OCI-LY7 (cell line): ENCODE data around the gene USP43. TPM values are rescaled to one million over a fixed set of nuclear protein-coding genes. Genes with fewer than 3 reads are reported as not detected.
"Not testable (repeated sequence)": the region's sequence is repeated elsewhere in the genome, so short reads cannot be mapped to it uniquely, and the experiment has no call there.

ENCODE experiments used
- BruUV-seq: library from RNA; stranded (reverse); fragments of 400-500 nt; replicated peaks from 2 replicates; lab custom pipeline; 2021; lab: Mats Ljungman, UMichigan
- CTCF ChIA-PET: fragments of 300-600 bp; sonication (Branson Sonifier 250); formaldehyde crosslinking; loops from one replicate; lab custom pipeline; 2022; ENCODE audit warnings: antibody characterized with exemption; ENCODE audit not compliant: unreplicated experiment; lab: Charles Lee
- POLR2A ChIA-PET: fragments of 300-600 bp; sonication (Branson Sonifier 250); formaldehyde crosslinking; loops from one replicate; lab custom pipeline; 2022; ENCODE audit warnings: antibody characterized with exemption; lab: Charles Lee
- DNase-seq: peaks from one replicate; pipeline ENCODE4 v3.0.0-alpha.2; 2015; ENCODE audit warnings: low spot score
- H2AFZ ChIP-seq: fragments of 200-600 bp; sonication (generic), shearing (Covaris generic); 2 replicates; pipeline ENCODE4 v1.6.1; 2014; ENCODE audit warnings: mild to moderate bottlenecking, antibody characterized with exemption, low read length, moderate library complexity
- H3K27ac ChIP-seq: fragments of 200-600 bp; sonication (generic); 2 replicates; pipeline ENCODE4 v1.5.1; 2014; ENCODE audit warnings: mixed run types, low read depth, mild to moderate bottlenecking, moderate library complexity, low read length, inconsistent platforms; ENCODE audit not compliant: poor library complexity, severe bottlenecking
- H3K36me3 ChIP-seq: fragments of 200-600 bp; sonication (generic); 2 replicates; pipeline ENCODE4 v1.6.1; 2014; ENCODE audit warnings: mild to moderate bottlenecking, antibody characterized with exemption, low read length, moderate library complexity, mixed read lengths; ENCODE audit not compliant: insufficient read depth
- H3K4me1 ChIP-seq: fragments of 200-600 bp; sonication (generic); 2 replicates; pipeline ENCODE4 v1.5.1; 2014; ENCODE audit warnings: mild to moderate bottlenecking, low read length; ENCODE audit not compliant: insufficient read depth, poor library complexity, severe bottlenecking
- H3K4me2 ChIP-seq: fragments of 200-600 bp; sonication (generic); 2 replicates; pipeline ENCODE4 v1.6.1; 2014; ENCODE audit warnings: mild to moderate bottlenecking, low read length
- H3K4me3 ChIP-seq: fragments of 200-600 bp; sonication (generic); 2 replicates; pipeline ENCODE4 v1.5.1; 2014; ENCODE audit warnings: mild to moderate bottlenecking, low read depth, low read length; ENCODE audit not compliant: poor library complexity, severe bottlenecking
- H3K79me2 ChIP-seq: fragments of 200-600 bp; sonication (generic); 2 replicates; pipeline ENCODE4 v1.6.1; 2016; ENCODE audit warnings: low read depth, mild to moderate bottlenecking, low read length, moderate library complexity, mixed read lengths; ENCODE audit not compliant: insufficient read depth
- H3K9me2 ChIP-seq: fragments of 200-600 bp; sonication (generic); 2 replicates; pipeline ENCODE4 v1.6.1; 2016; ENCODE audit warnings: mild to moderate bottlenecking, low read length, mixed read lengths; ENCODE audit not compliant: insufficient read depth
- H3K9me3 ChIP-seq: fragments of 200-600 bp; sonication (generic); 2 replicates; pipeline ENCODE4 v1.6.1; 2014; ENCODE audit warnings: mild to moderate bottlenecking, mixed run types, low read length, mixed read lengths
- H4K20me1 ChIP-seq: fragments of 200-600 bp; sonication (generic); 2 replicates; pipeline ENCODE4 v1.6.1; 2014; ENCODE audit warnings: mild to moderate bottlenecking, antibody characterized with exemption, low read length, moderate library complexity, mixed read lengths; ENCODE audit not compliant: insufficient read depth
- CTCF ChIP-seq: fragments of 200-600 bp; sonication (generic); conservative IDR thresholded peaks from 2 replicates; pipeline ENCODE4 v1.5.1; 2014; ENCODE audit warnings: mild to moderate bottlenecking, antibody characterized with exemption, low read length, moderate library complexity, mixed read lengths
- EZH2phosphoT487 ChIP-seq: fragments of 200-600 bp; sonication (generic); IDR thresholded peaks from 2 replicates; pipeline ENCODE4 v1.6.1; 2018; ENCODE audit warnings: low read depth, borderline replicate concordance, mild to moderate bottlenecking, mixed run types, antibody characterized with exemption, low read length, moderate library complexity, mixed read lengths
- intact Hi-C: fragments of 100-400 bp; cut with micrococcal nuclease; formaldehyde crosslinking; loops from one replicate; pipeline ENCODE4 v1.10.0; 2022; ENCODE audit not compliant: unreplicated experiment
- total RNA-seq, 2 experiments: library from RNA; depleted of rRNA in 1 of 2; stranded (reverse); fragments of >200 nt in 1 of 2; shearing (Covaris generic) in 1 of 2; gene quantifications; 2 replicates each; pipeline ENCODE4 v1.2.3, GENCODE V29; 2014 to 2022

USP43 gene
- total RNA-seq, 2 experiments from 2014 or later = 1.3 to 2.7 TPM

- no peaks in the 10 kb centered on the region for H3K36me3 ChIP-seq
- TF ChIP-seq EZH2phosphoT487 (no peak), CTCF (no peak)
- H3K4me3 ChIP-seq = no peak overlapping the region
- intact Hi-C loops = no loop called here
- H3K79me2 ChIP-seq = no peaks in the 10 kb centered on the region
- H3K9me3 ChIP-seq = no peaks in the 10 kb centered on the region
- H3K9me2 ChIP-seq = no peaks in the 10 kb centered on the region
- H3K4me1 ChIP-seq = no peaks in the 10 kb centered on the region
- BruUV-seq = no TSS peak
- H2AFZ ChIP-seq = no peak overlapping the region
- H4K20me1 ChIP-seq = no peaks in the 10 kb centered on the region
- DNase-seq = no peak
- CTCF ChIA-PET = no interaction called here
- POLR2A ChIA-PET = no interaction called here
- H3K27ac ChIP-seq = no peak overlapping the region
- H3K4me2 ChIP-seq = no peak overlapping the region
Observed at GRCh38 chr17:9632741-9633140, 12.6 kb upstream of the USP43 start.

- ChIA-PET POLR2A (interaction anchor here (0.6 kb wide), 1 partner anchor 9 kb away, joined by 5 read pairs; no protein-coding TSS in a partner anchor), CTCF (no interaction called here)
- H3K79me2 ChIP-seq = no peaks in the 10 kb centered on the region
- no TSS peak for BruUV-seq
- H2AFZ ChIP-seq = no peak overlapping the region
- H3K27ac ChIP-seq = no peak overlapping the region
- intact Hi-C loops = no loop called here
- H3K36me3 ChIP-seq = no peaks in the 10 kb centered on the region
- no peaks in the 10 kb centered on the region for H3K4me1 ChIP-seq
- no peaks in the 10 kb centered on the region for H4K20me1 ChIP-seq
- H3K4me3 ChIP-seq = no peak overlapping the region
- DNase-seq = no peak
- no peaks in the 10 kb centered on the region for H3K9me2 ChIP-seq
- H3K4me2 ChIP-seq = no peak overlapping the region
- no peaks in the 10 kb centered on the region for H3K9me3 ChIP-seq
- TF ChIP-seq CTCF = no peak
- TF ChIP-seq EZH2phosphoT487 = no peak
Observed at GRCh38 chr17:9635340-9635739, 10.0 kb upstream of the USP43 start.

GRCh38 chr17:9636501-9636900, 8.8 kb upstream of the USP43 start:
- ChIA-PET CTCF (no interaction called here), POLR2A (interaction anchor here (0.7 kb wide), 1 partner anchor 1213 kb away, joined by 3 read pairs; no protein-coding TSS in a partner anchor)
- Histone ChIP-seq H3K9me3 (no peaks in the 10 kb centered on the region), H3K36me3 (no peaks in the 10 kb centered on the region), H3K79me2 (no peaks in the 10 kb centered on the region), H4K20me1 (no peaks in the 10 kb centered on the region), H3K4me3 (no peak overlapping the region), H2AFZ (no peak overlapping the region), H3K4me2 (no peak overlapping the region), H3K9me2 (no peaks in the 10 kb centered on the region), H3K4me1 (no peaks in the 10 kb centered on the region), H3K27ac (no peak overlapping the region)
- no TSS peak for BruUV-seq
- DNase-seq = no peak
- intact Hi-C loops = no loop called here
- TF ChIP-seq EZH2phosphoT487 (no peak), CTCF (no peak)

- BruUV-seq, DNase-seq, H3K4me3 ChIP-seq, H3K27ac ChIP-seq, H3K36me3 ChIP-seq, H3K79me2 ChIP-seq, H3K9me2 ChIP-seq, intact Hi-C loops, H4K20me1 ChIP-seq, CTCF ChIA-PET, H2AFZ ChIP-seq, H3K4me2 ChIP-seq, H3K9me3 ChIP-seq: not testable (repeated sequence)
- POLR2A ChIA-PET = interaction anchor here (0.7 kb wide), 1 partner anchor 297 kb away, joined by 3 read pairs; no protein-coding TSS in a partner anchor
- H3K4me1 ChIP-seq = peaks cover 11% of the 10 kb centered on the region
Observed at GRCh38 chr17:9640388-9640787, 4.9 kb upstream of the USP43 start.
